ENCODE data around the gene TMEM250. TPM values are rescaled to one million over a fixed set of nuclear protein-coding genes. Genes with fewer than 3 reads are reported as not detected.

The TMEM250 gene
- total and polyA plus RNA-seq, 3 donors from 2014 or later: 29.4 to 73.0 (median 57.8) TPM

DNA sequence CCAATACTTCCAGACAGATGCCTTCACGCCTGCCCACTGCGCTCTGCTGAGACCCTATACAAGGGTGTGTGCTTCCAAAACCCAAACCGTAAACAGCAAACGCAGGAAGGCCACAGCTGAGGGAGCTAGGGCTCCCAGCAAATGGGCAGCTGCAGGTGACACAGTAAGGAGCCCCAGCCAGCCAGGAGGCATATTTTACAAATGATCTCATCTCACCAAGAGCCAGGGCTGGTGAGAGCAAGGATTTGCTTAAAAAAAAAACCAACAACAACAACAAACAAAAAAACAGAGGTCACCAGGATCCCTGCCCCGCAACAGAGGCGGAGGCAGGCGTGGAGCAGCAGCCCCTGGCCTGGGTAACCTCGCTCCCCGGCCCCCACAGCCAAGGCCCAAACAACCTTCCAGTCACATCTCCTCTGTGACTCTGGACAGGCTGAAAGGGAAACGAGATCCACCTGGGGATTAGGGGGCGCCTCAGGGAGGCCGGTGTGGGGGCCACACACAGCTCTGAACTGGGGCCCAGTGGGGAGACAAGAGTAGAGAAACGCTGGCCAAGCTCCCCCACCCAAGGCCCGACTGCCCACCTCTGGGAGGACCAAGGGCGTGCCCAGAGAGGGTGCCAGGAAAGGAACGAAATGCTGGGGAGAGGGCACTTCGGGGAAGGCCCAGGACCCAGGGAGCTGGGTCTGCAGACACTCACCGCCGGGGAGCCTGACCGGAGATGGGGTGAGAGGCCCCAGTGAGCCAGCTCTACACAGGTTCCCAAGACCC lies 26.9 kb downstream of the TMEM250 start:
- H3K4me1 ChIP-seq: peaks cover 76% of the 10 kb centered on the region
- H3K27me3 ChIP-seq: no peaks in the 10 kb centered on the region
- TF ChIP-seq, protein P1, sequence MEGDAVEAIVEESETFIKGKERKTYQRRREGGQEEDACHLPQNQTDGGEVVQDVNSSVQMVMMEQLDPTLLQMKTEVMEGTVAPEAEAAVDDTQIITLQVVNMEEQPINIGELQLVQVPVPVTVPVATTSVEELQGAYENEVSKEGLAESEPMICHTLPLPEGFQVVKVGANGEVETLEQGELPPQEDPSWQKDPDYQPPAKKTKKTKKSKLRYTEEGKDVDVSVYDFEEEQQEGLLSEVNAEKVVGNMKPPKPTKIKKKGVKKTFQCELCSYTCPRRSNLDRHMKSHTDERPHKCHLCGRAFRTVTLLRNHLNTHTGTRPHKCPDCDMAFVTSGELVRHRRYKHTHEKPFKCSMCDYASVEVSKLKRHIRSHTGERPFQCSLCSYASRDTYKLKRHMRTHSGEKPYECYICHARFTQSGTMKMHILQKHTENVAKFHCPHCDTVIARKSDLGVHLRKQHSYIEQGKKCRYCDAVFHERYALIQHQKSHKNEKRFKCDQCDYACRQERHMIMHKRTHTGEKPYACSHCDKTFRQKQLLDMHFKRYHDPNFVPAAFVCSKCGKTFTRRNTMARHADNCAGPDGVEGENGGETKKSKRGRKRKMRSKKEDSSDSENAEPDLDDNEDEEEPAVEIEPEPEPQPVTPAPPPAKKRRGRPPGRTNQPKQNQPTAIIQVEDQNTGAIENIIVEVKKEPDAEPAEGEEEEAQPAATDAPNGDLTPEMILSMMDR (IDR thresholded peaks at IDR 0.05): no peak
- no peak for TF ChIP-seq POLR2A (IDR thresholded peaks at IDR 0.05)
- intact Hi-C loops (cut with DNase I; ENCODE audit: low total_unique reads): no loop called here
- H3K36me3 ChIP-seq (ENCODE audit: low read depth, missing control alignments): no peaks in the 10 kb centered on the region
- DNase-seq: no peak
- WGBS, 2 donors: 88 to 90% methylated on average over 13 to 20 of the region's 20 CpGs
- H3K27ac ChIP-seq: peak overlapping the region in 1 of 2 donors; percentile 88
- no peak overlapping the region for H3K4me3 ChIP-seq
- H3K9me3 ChIP-seq: no peaks in the 10 kb centered on the region

DNA sequence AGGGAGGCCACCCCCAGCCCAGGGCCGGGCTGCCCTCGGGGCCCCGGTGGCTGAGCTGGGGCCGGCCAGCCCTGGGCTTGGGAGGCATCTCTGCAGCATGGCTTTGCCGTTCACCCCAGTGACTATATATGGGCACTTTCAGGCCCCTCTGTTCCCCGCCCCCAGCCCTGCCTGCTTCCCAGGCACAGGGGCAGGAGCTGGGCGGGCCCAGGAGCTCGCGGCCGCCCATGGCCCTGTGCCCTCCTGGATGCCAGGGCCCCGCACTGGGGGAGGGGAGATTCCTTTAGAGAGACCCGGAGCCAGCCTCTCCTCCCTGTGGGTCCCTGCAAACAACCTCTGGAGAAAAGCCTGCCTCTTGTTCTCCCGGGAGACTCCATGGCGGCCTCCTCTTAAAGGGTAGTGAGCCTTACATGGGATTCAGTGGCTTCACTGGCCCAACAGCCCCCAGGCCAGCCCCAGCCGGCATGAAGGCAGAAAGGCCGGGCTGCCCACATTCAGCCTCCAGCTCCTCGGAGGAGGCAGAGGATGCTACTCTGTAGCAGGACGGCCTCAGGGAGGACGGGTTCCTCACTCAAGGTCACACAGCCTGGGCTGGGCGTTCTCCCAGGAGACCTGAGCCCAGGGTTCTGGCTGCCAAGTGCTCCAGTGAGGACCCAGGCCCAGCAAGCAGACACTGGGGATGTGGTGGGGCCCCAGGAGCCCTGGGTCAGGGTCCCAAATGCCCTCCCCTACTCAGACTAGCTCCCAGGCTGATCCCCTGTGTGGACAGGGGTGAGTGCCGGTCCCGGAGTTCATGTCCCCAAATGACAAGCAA lies 27.7 kb downstream of the TMEM250 start:
- intact Hi-C loops (cut with DNase I; ENCODE audit: low total_unique reads): no loop called here
- Histone ChIP-seq H3K4me1 (peaks cover 74% of the 10 kb centered on the region), H3K36me3 (ENCODE audit: low read depth, missing control alignments) (no peaks in the 10 kb centered on the region), H3K27ac (peak overlapping the region in 1 of 2 donors; percentile 13), H3K9me3 (no peaks in the 10 kb centered on the region), H3K4me3 (no peak overlapping the region), H3K27me3 (no peaks in the 10 kb centered on the region)
- 70 to 92% methylated on average over 2 to 22 of the region's 22 CpGs for WGBS, 2 donors
- no peak for TF ChIP-seq POLR2A (IDR thresholded peaks at IDR 0.05)
- TF ChIP-seq, protein P1 (IDR thresholded peaks at IDR 0.05): no peak
- DNase-seq: peak; percentile 46

DNA sequence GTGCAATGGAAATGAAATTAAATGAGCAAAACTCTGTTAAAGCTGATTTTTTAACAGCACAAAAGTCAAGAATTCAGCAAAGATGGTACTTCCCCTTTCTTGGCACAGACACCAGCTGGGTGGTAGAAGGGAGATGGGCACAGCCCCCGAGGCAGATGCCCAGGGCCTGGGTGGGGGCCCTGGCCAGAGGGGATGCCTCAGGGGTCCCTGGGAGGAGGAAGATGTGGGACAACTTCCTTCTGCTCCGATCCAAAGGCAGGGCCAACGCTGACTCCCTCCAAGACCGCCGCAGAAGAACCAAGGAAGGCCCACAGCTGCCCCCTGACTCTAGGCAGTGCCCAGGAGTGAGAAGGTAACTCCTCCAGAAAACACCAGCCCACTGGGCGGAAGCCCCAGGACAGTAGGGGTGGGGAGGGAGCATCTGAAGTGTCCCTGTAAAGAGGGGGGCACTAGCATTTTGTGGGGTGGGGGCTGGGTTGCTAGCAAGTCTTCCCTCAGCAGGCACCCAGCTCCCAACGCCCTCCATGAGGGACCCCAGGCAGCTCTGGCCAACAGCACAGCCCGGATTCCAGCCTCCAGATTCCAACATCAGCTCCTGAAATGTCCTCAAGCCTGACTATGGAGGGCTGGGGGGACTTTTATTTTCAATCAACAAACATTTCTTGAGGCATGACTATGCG lies 28.5 kb downstream of the TMEM250 start:
- Histone ChIP-seq H3K4me3 (no peak overlapping the region), H3K9me3 (no peaks in the 10 kb centered on the region), H3K36me3 (ENCODE audit: low read depth, missing control alignments) (no peaks in the 10 kb centered on the region), H3K27ac (no peak overlapping the region), H3K4me1 (peaks cover 71% of the 10 kb centered on the region), H3K27me3 (no peaks in the 10 kb centered on the region)
- no peak for DNase-seq
- intact Hi-C loops (cut with DNase I; ENCODE audit: low total_unique reads): no loop called here
- no peak for TF ChIP-seq POLR2A (IDR thresholded peaks at IDR 0.05)
- TF ChIP-seq, protein P1 (IDR thresholded peaks at IDR 0.05): no peak
- WGBS, 2 donors: 61 to 80% methylated on average over 5 to 9 of the region's 9 CpGs

DNA sequence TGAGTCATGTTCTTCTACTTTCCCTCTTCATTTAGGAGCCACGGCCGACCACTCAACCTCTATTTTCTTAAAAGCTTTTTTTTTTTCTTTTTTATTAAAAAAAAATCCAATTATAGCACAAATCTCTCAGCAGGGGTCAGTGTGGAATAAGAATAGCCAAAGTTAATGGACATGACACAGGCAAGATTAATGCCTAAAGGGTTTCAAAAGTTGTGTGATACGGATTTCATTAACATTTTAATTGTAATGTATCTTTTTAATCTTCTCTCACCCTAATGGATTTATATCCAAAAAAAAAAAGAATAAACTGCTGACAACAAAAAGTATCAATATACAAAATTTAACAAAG lies 29.0 kb downstream of the TMEM250 start:
- Histone ChIP-seq H3K27ac (peak overlapping the region in 1 of 2 donors; percentile 4), H3K4me3 (no peak overlapping the region), H3K27me3 (no peaks in the 10 kb centered on the region), H3K9me3 (no peaks in the 10 kb centered on the region), H3K4me1 (peaks cover 71% of the 10 kb centered on the region), H3K36me3 (ENCODE audit: low read depth, missing control alignments) (no peaks in the 10 kb centered on the region)
- no peak for DNase-seq
- 39 to 40% methylated on average over 3 of the region's 3 CpGs for WGBS, 2 donors
- intact Hi-C loops (cut with DNase I; ENCODE audit: low total_unique reads): no loop called here
- TF ChIP-seq, protein P1 (IDR thresholded peaks at IDR 0.05): peak in 1 of 3 experiments; percentile 39
- no peak for TF ChIP-seq POLR2A (IDR thresholded peaks at IDR 0.05)

Measured in testis (tissue), 3 donors.